Vagina (tissue), 2 donors: ENCODE measurements around the gene GMNC.

ENCODE experiments used
- CTCF ChIP-seq, 3 experiments: fragments of 450-650 bp in 2 of 3; fragments of 200-600 bp in 1 of 3; sonication (generic) in 1 of 3; IDR thresholded peaks; one replicate each; pipeline ENCODE4 v1.5.1; 2017 to 2019; ENCODE audit warnings: antibody characterized with exemption in 3 of 3, mild to moderate bottlenecking in 2 of 3, moderate library complexity in 2 of 3
- POLR2A ChIP-seq, 2 donors: fragments of 450-650 bp; IDR thresholded peaks; one replicate each; pipeline ENCODE4 v1.6.1; 2017; ENCODE audit warnings: antibody characterized with exemption in 2 of 2, mild to moderate bottlenecking in 2 of 2, moderate library complexity in 2 of 2
- POLR2AphosphoS5 ChIP-seq, 2 donors: sonication (generic); formaldehyde crosslinking; IDR thresholded peaks; one replicate each; pipeline ENCODE4 v1.9.0; 2017; ENCODE audit warnings: antibody characterized with exemption in 2 of 2, mild to moderate bottlenecking in 2 of 2, low read depth in 1 of 2; ENCODE audit not compliant: insufficient read depth in 1 of 2

- no peak for TF ChIP-seq CTCF (IDR thresholded peaks at IDR 0.05)
- no peak for TF ChIP-seq POLR2AphosphoS5 (IDR thresholded peaks at IDR 0.05; ENCODE audit: insufficient read depth in 1 of 2, low read depth in 1 of 2)
- TF ChIP-seq POLR2A (IDR thresholded peaks at IDR 0.05): no peak
Observed at GRCh38 chr3:190865828-190866227, 3.3 kb upstream of the GMNC start.
